Measurements from ENCODE around the gene PDGFRB. TPM values are rescaled to one million over a fixed set of nuclear protein-coding genes. Genes with fewer than 3 reads are reported as not detected.

The PDGFRB gene
- total RNA-seq, 1 donor from 2014 or later, result 341 TPM

- no peaks in the 10 kb centered on the region for H3K27me3 ChIP-seq
- no peak for DNase-seq (ENCODE audit: low spot score in 2 of 2)
- no peak overlapping the region for H3K4me3 ChIP-seq
- peaks cover 17 to 48% of the 10 kb centered on the region in 2 donors for H3K4me1 ChIP-seq
- intact Hi-C loops (cut with DNase I), result loop anchor here (2.0 to 5.0 kb wide), 2 partner anchors 17 to 35 kb away; no protein-coding TSS in a partner anchor
- H3K27ac ChIP-seq, result peak overlapping the region; percentile 95 to 96
- TF ChIP-seq CTCF (IDR thresholded peaks at IDR 0.05), result no peak
- H3K9me3 ChIP-seq, result no peaks in the 10 kb centered on the region
- H3K36me3 ChIP-seq, result no peaks in the 10 kb centered on the region
Measured at GRCh38 chr5:150177721-150178120, 22.1 kb upstream of the PDGFRB start.

- DNase-seq (ENCODE audit: low spot score in 2 of 2), result no peak
- no peak for TF ChIP-seq CTCF (IDR thresholded peaks at IDR 0.05)
- Histone ChIP-seq H3K9me3 (no peaks in the 10 kb centered on the region), H3K27ac (peak overlapping the region; percentile 95 to 96), H3K27me3 (no peaks in the 10 kb centered on the region), H3K4me1 (peaks cover 17 to 48% of the 10 kb centered on the region in 2 donors), H3K36me3 (no peaks in the 10 kb centered on the region), H3K4me3 (no peak overlapping the region)
- intact Hi-C loops (cut with DNase I), result loop anchor here (2.0 to 5.0 kb wide), 2 partner anchors 16 to 35 kb away; no protein-coding TSS in a partner anchor
Measured at GRCh38 chr5:150176745-150177477, 21.3 kb upstream of the PDGFRB start.

- Histone ChIP-seq H3K27ac (peak overlapping the region in 1 of 2 donors; percentile 95), H3K4me1 (peaks cover 11 to 35% of the 10 kb centered on the region in 2 donors)
- TF ChIP-seq CTCF (IDR thresholded peaks at IDR 0.05), result peak in 2 of 3 experiments; percentile 16 to 50
Measured at GRCh38 chr5:150175536-150175935, 19.9 kb upstream of the PDGFRB start.

GRCh38 chr5:150175076-150175475 lies 19.4 kb upstream of the PDGFRB start:
- Histone ChIP-seq H3K9me3 (no peaks in the 10 kb centered on the region), H3K27ac (peak overlapping the region in 1 of 2 donors; percentile 95), H3K4me1 (peaks cover 11 to 31% of the 10 kb centered on the region in 2 donors), H3K4me3 (no peak overlapping the region), H3K27me3 (no peaks in the 10 kb centered on the region), H3K36me3 (no peaks in the 10 kb centered on the region)
- intact Hi-C loops (cut with DNase I), result loop anchor here (5.0 kb wide), 1 partner anchor 37 kb away; no protein-coding TSS in a partner anchor
- no peak for DNase-seq (ENCODE audit: low spot score in 2 of 2)
- TF ChIP-seq CTCF (IDR thresholded peaks at IDR 0.05), result no peak

More at GRCh38 chr5:150175536-150175935, 19.9 kb upstream of the PDGFRB start:
- H3K36me3 ChIP-seq, result no peaks in the 10 kb centered on the region
- no peak overlapping the region for H3K4me3 ChIP-seq
- H3K27me3 ChIP-seq, result no peaks in the 10 kb centered on the region
- no peaks in the 10 kb centered on the region for H3K9me3 ChIP-seq
- no peak for DNase-seq (ENCODE audit: low spot score in 2 of 2)
- intact Hi-C loops (cut with DNase I), result loop anchor here (5.0 kb wide), 1 partner anchor 37 kb away; no protein-coding TSS in a partner anchor

- Histone ChIP-seq H3K4me1 (peaks cover 5 to 23% of the 10 kb centered on the region in 2 donors), H3K27ac (no peak overlapping the region), H3K27me3 (no peaks in the 10 kb centered on the region), H3K36me3 (no peaks in the 10 kb centered on the region), H3K9me3 (no peaks in the 10 kb centered on the region), H3K4me3 (no peak overlapping the region)
- intact Hi-C loops (cut with DNase I), result no loop called here
- DNase-seq (ENCODE audit: low spot score in 2 of 2), result no peak
- TF ChIP-seq CTCF (IDR thresholded peaks at IDR 0.05), result no peak
Measured at GRCh38 chr5:150174285-150174684, 18.6 kb upstream of the PDGFRB start.

All from ascending aorta (tissue), 2 donors.